Omental fat pad (tissue), 4 donors: ENCODE measurements around the gene TCHP. TPM values are rescaled to one million over a fixed set of nuclear protein-coding genes. Genes with fewer than 3 reads are reported as not detected.

Experiments used
- ATAC-seq: fragments of 150-250 bp; one replicate; pipeline ENCODE4 v1.9.1; 2016; ENCODE audit warnings: mild to moderate bottlenecking, moderate library complexity; ENCODE audit not compliant: low FRiP score
- DNase-seq: peaks from one replicate; pipeline ENCODE4 v3.0.0-alpha.2; 2019; ENCODE audit warnings: low spot score
- CTCF ChIP-seq, 3 donors: fragments of 450-650 bp; IDR thresholded peaks; one replicate each; pipeline ENCODE4 v1.5.1; 2016 to 2017; ENCODE audit warnings: antibody characterized with exemption in 3 of 3, mild to moderate bottlenecking in 3 of 3, moderate library complexity in 2 of 3
- total RNA-seq, 4 donors: library from RNA; depleted of rRNA; stranded (reverse); fragments of >200 nt; gene quantifications; one replicate each; pipeline ENCODE4 v1.1.0, GENCODE V29; 2016

Gene TCHP
- total RNA-seq, 4 donors from 2014 or later = 7.0 to 30.1 (median 12.1) TPM

- TF ChIP-seq CTCF (IDR thresholded peaks at IDR 0.05) = no peak
- ATAC-seq (no peak), DNase-seq (no peak)
Observed at GRCh38 chr12:109952873-109953272, 52.8 kb downstream of the TCHP start.

- ATAC-seq = no peak
- DNase-seq = no peak
- no peak for TF ChIP-seq CTCF (IDR thresholded peaks at IDR 0.05)
Observed at GRCh38 chr12:109953656-109954055, 53.6 kb downstream of the TCHP start.

GRCh38 chr12:109958374-109958773 is 58.3 kb downstream of the TCHP start:
- DNase-seq (no peak), ATAC-seq (no peak)
- TF ChIP-seq CTCF (IDR thresholded peaks at IDR 0.05) = no peak

- DNase-seq = no peak
- TF ChIP-seq CTCF (IDR thresholded peaks at IDR 0.05) = no peak
- no peak for ATAC-seq
Observed at GRCh38 chr12:109959411-109960093, 59.5 kb downstream of the TCHP start.

GRCh38 chr12:109961201-109961600 is 61.1 kb downstream of the TCHP start:
- no peak for TF ChIP-seq CTCF (IDR thresholded peaks at IDR 0.05)
- ATAC-seq (no peak), DNase-seq (no peak)

- no peak for TF ChIP-seq CTCF (IDR thresholded peaks at IDR 0.05)
- DNase-seq = no peak
- ATAC-seq = no peak
Observed at GRCh38 chr12:109961612-109962011, 61.5 kb downstream of the TCHP start.

GRCh38 chr12:109962398-109962797 is 62.3 kb downstream of the TCHP start:
- no peak for TF ChIP-seq CTCF (IDR thresholded peaks at IDR 0.05)
- DNase-seq (no peak), ATAC-seq (no peak)
